PC-3 (cell line): ENCODE results near the gene KRTAP9-2.
"Not testable (repeated sequence)": the region's sequence is repeated elsewhere in the genome, so short reads cannot be mapped to it uniquely, and the experiment has no call there.

Source experiments
- EZH2 ChIP-seq: fragments of 300-600 bp; sonication (generic); IDR thresholded peaks from one replicate; pipeline ENCODE4 v1.6.1; 2017; ENCODE audit warnings: antibody characterized with exemption, mild to moderate bottlenecking, low read length; ENCODE audit not compliant: unreplicated experiment
- EZH2phosphoT487 ChIP-seq: fragments of 300-600 bp; sonication (generic); IDR thresholded peaks from 2 replicates; pipeline ENCODE4 v1.6.1; 2018; ENCODE audit warnings: mild to moderate bottlenecking, antibody characterized with exemption, low read length, borderline replicate concordance
- TF ChIP-seq, protein P1 (sequence below): fragments of 300-600 bp; sonication (generic); conservative IDR thresholded peaks from 2 replicates; pipeline ENCODE4 v1.5.1; 2017; ENCODE audit warnings: antibody characterized with exemption, low read depth, mild to moderate bottlenecking, low read length

DNA sequence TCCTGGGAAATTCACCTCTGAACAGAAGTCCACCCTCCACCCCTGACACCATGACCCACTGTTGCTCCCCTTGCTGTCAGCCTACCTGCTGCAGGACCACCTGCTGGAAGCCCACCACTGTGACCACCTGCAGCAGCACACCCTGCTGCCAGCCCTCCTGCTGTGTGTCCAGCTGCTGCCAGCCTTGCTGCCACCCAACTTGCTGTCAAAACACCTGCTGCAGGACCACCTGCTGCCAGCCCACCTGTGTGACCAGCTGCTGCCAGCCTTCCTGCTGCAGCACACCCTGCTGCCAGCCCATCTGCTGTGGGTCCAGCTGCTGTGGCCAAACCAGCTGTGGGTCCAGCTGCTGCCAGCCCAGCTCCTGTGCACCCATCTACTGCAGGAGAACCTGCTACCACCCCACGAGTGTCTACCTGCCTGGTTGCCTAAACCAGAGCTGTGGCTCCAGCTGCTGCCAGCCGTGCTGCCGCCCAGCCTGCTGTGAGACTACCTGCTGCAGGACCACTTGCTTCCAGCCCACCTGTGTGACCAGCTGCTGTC, 49.3 kb downstream of the KRTAP9-2 start, which contains the start of gene KRTAP9-7:
- TF ChIP-seq, protein P1, sequence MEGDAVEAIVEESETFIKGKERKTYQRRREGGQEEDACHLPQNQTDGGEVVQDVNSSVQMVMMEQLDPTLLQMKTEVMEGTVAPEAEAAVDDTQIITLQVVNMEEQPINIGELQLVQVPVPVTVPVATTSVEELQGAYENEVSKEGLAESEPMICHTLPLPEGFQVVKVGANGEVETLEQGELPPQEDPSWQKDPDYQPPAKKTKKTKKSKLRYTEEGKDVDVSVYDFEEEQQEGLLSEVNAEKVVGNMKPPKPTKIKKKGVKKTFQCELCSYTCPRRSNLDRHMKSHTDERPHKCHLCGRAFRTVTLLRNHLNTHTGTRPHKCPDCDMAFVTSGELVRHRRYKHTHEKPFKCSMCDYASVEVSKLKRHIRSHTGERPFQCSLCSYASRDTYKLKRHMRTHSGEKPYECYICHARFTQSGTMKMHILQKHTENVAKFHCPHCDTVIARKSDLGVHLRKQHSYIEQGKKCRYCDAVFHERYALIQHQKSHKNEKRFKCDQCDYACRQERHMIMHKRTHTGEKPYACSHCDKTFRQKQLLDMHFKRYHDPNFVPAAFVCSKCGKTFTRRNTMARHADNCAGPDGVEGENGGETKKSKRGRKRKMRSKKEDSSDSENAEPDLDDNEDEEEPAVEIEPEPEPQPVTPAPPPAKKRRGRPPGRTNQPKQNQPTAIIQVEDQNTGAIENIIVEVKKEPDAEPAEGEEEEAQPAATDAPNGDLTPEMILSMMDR = not testable (repeated sequence)
- TF ChIP-seq EZH2, EZH2phosphoT487: not testable (repeated sequence)
